Adrenal gland (tissue), 12 donors: Measurements from ENCODE around the gene SRPK3. TPM values are rescaled to one million over a fixed set of nuclear protein-coding genes. Genes with fewer than 3 reads are reported as not detected.

Experiments used
- DNase-seq, 7 donors: peaks; one replicate each; pipeline ENCODE4 v3.0.0-alpha.2; 2019 to 2020
- H3K27ac ChIP-seq, 5 donors: fragments of 200-600 bp; sonication (generic) in 4 of 5; 1 replicate in 3 of 5; 2 replicates in 2 of 5; pipeline versions ENCODE4 v1.5.1 to v1.8.0; 2016 to 2020; ENCODE audit warnings: mild to moderate bottlenecking in 1 of 5
- H3K27me3 ChIP-seq: fragments of 200-600 bp; 2 replicates; pipeline ENCODE4 v1.8.0; 2021
- H3K36me3 ChIP-seq, 2 donors: fragments of 200-600 bp; replicated peaks in 1 of 2; 1 replicate in 1 of 2; 2 replicates in 1 of 2; pipeline versions ENCODE4 v1.5.1 to v1.8.0; 2018 to 2022
- H3K4me1 ChIP-seq, 2 donors: fragments of 200-600 bp; replicated peaks in 1 of 2; 1 replicate in 1 of 2; 2 replicates in 1 of 2; pipeline versions ENCODE4 v1.5.1 to v1.8.0; 2018 to 2021
- H3K4me3 ChIP-seq, 4 donors: fragments of 200-600 bp; sonication (generic) in 3 of 4; one replicate each; pipeline ENCODE4 v1.5.1; 2016 to 2018
- H3K9me3 ChIP-seq, 3 donors: fragments of 200-600 bp; sonication (generic) in 1 of 3; replicated peaks in 1 of 3; 1 replicate in 2 of 3; 2 replicates in 1 of 3; pipeline versions ENCODE4 v1.5.1 to v1.8.0; 2016 to 2021
- POLR2A ChIP-seq, 2 donors: fragments of 450-650 bp; IDR thresholded peaks; one replicate each; pipeline ENCODE4 v1.6.1; 2017; ENCODE audit warnings: antibody characterized with exemption in 2 of 2, mild to moderate bottlenecking in 2 of 2, moderate library complexity in 1 of 2
- WGBS, 4 donors: extraction: QIAGEN DNeasy Blood & Tissue Kit in 2 of 4; methylation state at CpG; one replicate each; pipeline versions ENCODE4 v1.1.5 to v1.1.7; 2013 to 2017; 5-methylcytosine and 5-hydroxymethylcytosine counted together
- intact Hi-C, 2 donors: fragments of 100-400 bp; cut with DNase I; formaldehyde crosslinking; loops; one replicate each; pipeline versions ENCODE4 v1.14.1 to v1.15.0; 2022 to 2023
- polyA plus RNA-seq, 3 donors: library from polyadenylated mRNA; stranded (reverse); fragments of 200-250 nt in 2 of 3; fragments of 350-450 nt in 1 of 3; fragmentation: Illumina TruSeq in 1 of 3; extraction: RNeasy Lipid Tissue Mini Kit (QIAGEN cat#74804) in 1 of 3; gene quantifications; one replicate each; pipeline ENCODE4 v1.2.3, GENCODE V29; 2013 to 2014
- total RNA-seq, 9 donors: library from RNA; depleted of rRNA in 4 of 9; stranded (reverse); fragments of >200 nt in 4 of 9; fragments of 120-200 nt in 1 of 9; fragmentation: NEBNext Ultra II Directional in 1 of 9; extraction: Animal tissue kit (Norgen Biotek cat#: 25700) in 1 of 9; gene quantifications; one replicate each; pipeline versions ENCODE4 v1.1.0 to v1.2.4, GENCODE V29; 2013 to 2023
- TF ChIP-seq, protein P1 (sequence below), 6 experiments: fragments of 450-650 bp in 4 of 6; fragments of 200-600 bp in 2 of 6; sonication (generic) in 1 of 6; IDR thresholded peaks; 1 replicate in 5 of 6; 2 replicates in 1 of 6; pipeline versions ENCODE4 v1.5.1 to v1.8.0; 2016 to 2021; ENCODE audit warnings: antibody characterized with exemption in 6 of 6, mild to moderate bottlenecking in 2 of 6, moderate library complexity in 1 of 6
- donor health status: healthy with polysubstance abuse.
- donor health status: Bipolar disorder and iron deficiency.
- donor health status: DM: yes; HTN: yes; CAD: no.
- donor health status: DM: no; HTN: no; CAD: no.
- donor health status: DM: no; HTN: no; CAD: no.
- donor health status: DM: yes; HTN: yes; CAD: no.

The SRPK3 gene
- total and polyA plus RNA-seq, 12 donors, result 0.14 to 20.5 (median 1.3) TPM; not detected in 1

DNA sequence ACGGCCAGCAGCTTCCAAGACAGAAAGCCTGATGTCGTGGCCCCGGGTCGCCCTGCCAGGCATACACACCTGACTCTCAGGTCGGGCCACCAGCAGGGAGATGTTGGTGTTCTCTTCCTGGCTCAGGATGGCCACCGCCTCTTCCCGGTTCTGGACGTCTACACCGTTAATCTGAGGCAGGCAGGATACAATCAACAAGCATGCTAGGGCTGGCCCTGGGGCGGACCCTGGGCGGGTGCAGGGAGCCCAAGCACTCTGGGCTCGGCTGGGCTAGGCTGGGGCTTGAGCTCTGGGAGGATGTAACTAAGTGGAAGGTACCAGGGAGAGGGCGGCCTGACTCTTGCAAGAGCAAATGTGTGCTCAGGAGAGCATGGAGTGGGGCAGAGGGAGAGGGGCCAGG, 24.6 kb downstream of the SRPK3 start:
- no peak overlapping the region for H3K4me3 ChIP-seq
- no peaks in the 10 kb centered on the region for H3K4me1 ChIP-seq
- no peaks in the 10 kb centered on the region for H3K27me3 ChIP-seq
- intact Hi-C loops, result no loop called here
- DNase-seq, result no peak
- TF ChIP-seq POLR2A (IDR thresholded peaks at IDR 0.05), result no peak
- TF ChIP-seq, protein P1, sequence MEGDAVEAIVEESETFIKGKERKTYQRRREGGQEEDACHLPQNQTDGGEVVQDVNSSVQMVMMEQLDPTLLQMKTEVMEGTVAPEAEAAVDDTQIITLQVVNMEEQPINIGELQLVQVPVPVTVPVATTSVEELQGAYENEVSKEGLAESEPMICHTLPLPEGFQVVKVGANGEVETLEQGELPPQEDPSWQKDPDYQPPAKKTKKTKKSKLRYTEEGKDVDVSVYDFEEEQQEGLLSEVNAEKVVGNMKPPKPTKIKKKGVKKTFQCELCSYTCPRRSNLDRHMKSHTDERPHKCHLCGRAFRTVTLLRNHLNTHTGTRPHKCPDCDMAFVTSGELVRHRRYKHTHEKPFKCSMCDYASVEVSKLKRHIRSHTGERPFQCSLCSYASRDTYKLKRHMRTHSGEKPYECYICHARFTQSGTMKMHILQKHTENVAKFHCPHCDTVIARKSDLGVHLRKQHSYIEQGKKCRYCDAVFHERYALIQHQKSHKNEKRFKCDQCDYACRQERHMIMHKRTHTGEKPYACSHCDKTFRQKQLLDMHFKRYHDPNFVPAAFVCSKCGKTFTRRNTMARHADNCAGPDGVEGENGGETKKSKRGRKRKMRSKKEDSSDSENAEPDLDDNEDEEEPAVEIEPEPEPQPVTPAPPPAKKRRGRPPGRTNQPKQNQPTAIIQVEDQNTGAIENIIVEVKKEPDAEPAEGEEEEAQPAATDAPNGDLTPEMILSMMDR (IDR thresholded peaks at IDR 0.05), result no peak
- no peaks in the 10 kb centered on the region for H3K9me3 ChIP-seq
- H3K27ac ChIP-seq, result no peak overlapping the region
- WGBS, 4 donors, result 78 to 92% (median 87%) methylated on average over 7 to 13 of the region's 13 CpGs
- no peaks in the 10 kb centered on the region for H3K36me3 ChIP-seq

DNA sequence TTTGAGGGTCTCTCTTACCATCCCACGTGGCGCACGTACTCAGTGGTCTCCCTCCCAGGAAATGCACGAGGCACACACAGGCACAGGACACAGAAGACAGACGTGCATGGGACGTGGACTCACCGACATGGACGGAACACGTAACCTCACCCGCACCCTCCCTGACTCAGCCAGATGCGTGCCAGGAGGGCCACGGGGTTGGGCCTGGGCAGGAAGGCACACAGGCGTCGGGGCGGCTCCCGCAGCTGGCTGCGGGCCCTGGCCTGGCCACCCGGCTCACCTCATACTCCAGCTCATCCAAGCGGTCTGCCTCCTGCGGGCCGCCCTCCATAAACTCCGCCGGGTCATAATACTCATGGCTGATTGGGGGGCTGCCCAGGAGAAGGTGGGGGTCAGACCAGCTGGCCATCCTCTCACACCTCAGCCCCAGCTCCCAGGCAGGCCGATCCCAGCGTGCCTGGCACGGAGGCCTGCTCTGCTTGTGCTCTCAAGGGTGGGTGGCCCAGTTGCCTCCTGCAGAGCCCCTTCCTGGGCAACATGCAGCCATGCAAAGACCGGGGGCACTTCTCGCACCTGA, 26.2 kb downstream of the SRPK3 start:
- no peaks in the 10 kb centered on the region for H3K4me1 ChIP-seq
- H3K36me3 ChIP-seq, result no peaks in the 10 kb centered on the region
- WGBS, 4 donors, result 92 to 95% (median 93%) methylated on average over 8 to 28 of the region's 28 CpGs
- intact Hi-C loops, result no loop called here
- H3K9me3 ChIP-seq, result no peaks in the 10 kb centered on the region
- H3K27ac ChIP-seq, result no peak overlapping the region
- no peak for DNase-seq
- H3K4me3 ChIP-seq, result no peak overlapping the region
- H3K27me3 ChIP-seq, result no peaks in the 10 kb centered on the region
- TF ChIP-seq, protein P1 (IDR thresholded peaks at IDR 0.05), result no peak
- no peak for TF ChIP-seq POLR2A (IDR thresholded peaks at IDR 0.05)

GRCh38 chrX:153807976-153808375, 27.1 kb downstream of the SRPK3 start:
- Histone ChIP-seq H3K9me3 (no peaks in the 10 kb centered on the region), H3K36me3 (no peaks in the 10 kb centered on the region), H3K4me1 (no peaks in the 10 kb centered on the region), H3K4me3 (no peak overlapping the region), H3K27me3 (no peaks in the 10 kb centered on the region), H3K27ac (no peak overlapping the region)
- DNase-seq, result no peak
- 89 to 97% (median 92%) methylated on average over 6 to 19 of the region's 19 CpGs for WGBS, 4 donors
- no peak for TF ChIP-seq POLR2A (IDR thresholded peaks at IDR 0.05)
- TF ChIP-seq, protein P1 (IDR thresholded peaks at IDR 0.05), result no peak
- intact Hi-C loops, result no loop called here

- WGBS, 4 donors, result 51 to 100% (median 68%) methylated on average over 1 to 14 of the region's 14 CpGs
- Histone ChIP-seq H3K36me3 (no peaks in the 10 kb centered on the region), H3K4me1 (no peaks in the 10 kb centered on the region), H3K9me3 (no peaks in the 10 kb centered on the region), H3K4me3 (no peak overlapping the region), H3K27me3 (peaks cover 3% of the 10 kb centered on the region), H3K27ac (no peak overlapping the region)
- no peak for DNase-seq
- intact Hi-C loops, result no loop called here
- TF ChIP-seq, protein P1 (IDR thresholded peaks at IDR 0.05), result no peak
Measured at GRCh38 chrX:153812220-153812619, 31.4 kb downstream of the SRPK3 start.
